Measurements from ENCODE around the gene MAGEF1.

MAGEF1 gene

DNA sequence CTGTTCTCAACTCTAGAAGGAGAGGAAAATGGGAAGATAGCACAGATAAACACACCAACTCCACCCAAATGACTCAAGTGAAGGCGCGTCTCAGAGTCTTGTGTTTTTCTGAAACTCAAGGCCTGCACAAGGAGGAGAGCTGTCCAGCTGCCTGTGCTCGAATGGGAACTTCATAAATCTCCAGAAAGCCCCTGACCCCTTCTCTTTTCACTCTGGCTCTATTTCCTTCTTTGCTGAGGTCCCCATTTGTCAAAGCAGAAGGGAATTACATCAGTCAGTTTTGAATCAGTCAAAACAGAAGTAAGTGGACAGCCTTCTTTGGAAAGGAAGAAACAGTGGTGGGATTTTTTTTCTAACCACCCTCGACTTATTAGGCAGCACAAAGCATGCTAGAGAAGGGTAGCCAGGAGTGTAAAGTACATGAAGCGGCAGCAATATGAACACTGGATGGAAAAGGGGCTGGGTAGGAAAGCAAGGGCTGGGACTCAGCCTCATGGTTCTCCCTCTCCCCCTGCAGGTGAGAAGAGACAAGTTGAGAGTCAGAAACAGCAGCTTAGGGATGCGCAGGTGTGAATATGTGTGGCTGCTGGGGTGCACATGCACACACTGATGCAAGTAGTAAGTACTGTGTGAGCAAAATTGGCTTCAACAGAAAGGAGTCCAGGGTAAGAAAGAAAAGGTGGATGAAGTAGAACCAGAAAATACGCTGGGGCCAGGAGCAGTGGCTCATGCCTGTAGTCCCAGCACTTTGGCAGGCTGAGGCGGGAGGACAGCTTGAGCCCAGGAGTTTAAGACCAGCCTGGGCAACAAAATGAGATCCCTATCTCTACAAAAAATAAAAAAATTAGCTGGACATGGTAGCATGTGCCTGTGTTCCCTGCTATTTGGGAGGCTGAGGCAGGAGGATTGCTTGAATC is 36.6 kb upstream of the MAGEF1 start:
- no peaks in the 10 kb centered on the region for H3K79me2 ChIP-seq (ENCODE audit: insufficient read depth, low read depth)
- no peak overlapping the region for H3K4me3 ChIP-seq (IDR thresholded peaks at IDR 0.05; ENCODE audit: insufficient read depth, low read depth, low read length)
- no peaks in the 10 kb centered on the region for H3K4me1 ChIP-seq (ENCODE audit: low read depth, poor library complexity, severe bottlenecking)
- H3K4me2 ChIP-seq = no peak overlapping the region
- H3K27ac ChIP-seq = no peak overlapping the region
- no peaks in the 10 kb centered on the region for H4K20me1 ChIP-seq (ENCODE audit: insufficient read depth)
- H3K9ac ChIP-seq = no peak overlapping the region
- no peaks in the 10 kb centered on the region; the same call in 1 of the 2 replicates for H3K27me3 ChIP-seq (ENCODE audit: insufficient read depth, low read depth)
- TF ChIP-seq, protein P1, sequence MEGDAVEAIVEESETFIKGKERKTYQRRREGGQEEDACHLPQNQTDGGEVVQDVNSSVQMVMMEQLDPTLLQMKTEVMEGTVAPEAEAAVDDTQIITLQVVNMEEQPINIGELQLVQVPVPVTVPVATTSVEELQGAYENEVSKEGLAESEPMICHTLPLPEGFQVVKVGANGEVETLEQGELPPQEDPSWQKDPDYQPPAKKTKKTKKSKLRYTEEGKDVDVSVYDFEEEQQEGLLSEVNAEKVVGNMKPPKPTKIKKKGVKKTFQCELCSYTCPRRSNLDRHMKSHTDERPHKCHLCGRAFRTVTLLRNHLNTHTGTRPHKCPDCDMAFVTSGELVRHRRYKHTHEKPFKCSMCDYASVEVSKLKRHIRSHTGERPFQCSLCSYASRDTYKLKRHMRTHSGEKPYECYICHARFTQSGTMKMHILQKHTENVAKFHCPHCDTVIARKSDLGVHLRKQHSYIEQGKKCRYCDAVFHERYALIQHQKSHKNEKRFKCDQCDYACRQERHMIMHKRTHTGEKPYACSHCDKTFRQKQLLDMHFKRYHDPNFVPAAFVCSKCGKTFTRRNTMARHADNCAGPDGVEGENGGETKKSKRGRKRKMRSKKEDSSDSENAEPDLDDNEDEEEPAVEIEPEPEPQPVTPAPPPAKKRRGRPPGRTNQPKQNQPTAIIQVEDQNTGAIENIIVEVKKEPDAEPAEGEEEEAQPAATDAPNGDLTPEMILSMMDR (conservative IDR thresholded peaks at IDR 0.05; ENCODE audit: low read depth, low read length) = peak; percentile 23; the same call in 1 of the 2 replicates
- no peak overlapping the region for H2AFZ ChIP-seq (ENCODE audit: low read depth)
- H3K36me3 ChIP-seq (ENCODE audit: insufficient read depth) = no peaks in the 10 kb centered on the region

DNA sequence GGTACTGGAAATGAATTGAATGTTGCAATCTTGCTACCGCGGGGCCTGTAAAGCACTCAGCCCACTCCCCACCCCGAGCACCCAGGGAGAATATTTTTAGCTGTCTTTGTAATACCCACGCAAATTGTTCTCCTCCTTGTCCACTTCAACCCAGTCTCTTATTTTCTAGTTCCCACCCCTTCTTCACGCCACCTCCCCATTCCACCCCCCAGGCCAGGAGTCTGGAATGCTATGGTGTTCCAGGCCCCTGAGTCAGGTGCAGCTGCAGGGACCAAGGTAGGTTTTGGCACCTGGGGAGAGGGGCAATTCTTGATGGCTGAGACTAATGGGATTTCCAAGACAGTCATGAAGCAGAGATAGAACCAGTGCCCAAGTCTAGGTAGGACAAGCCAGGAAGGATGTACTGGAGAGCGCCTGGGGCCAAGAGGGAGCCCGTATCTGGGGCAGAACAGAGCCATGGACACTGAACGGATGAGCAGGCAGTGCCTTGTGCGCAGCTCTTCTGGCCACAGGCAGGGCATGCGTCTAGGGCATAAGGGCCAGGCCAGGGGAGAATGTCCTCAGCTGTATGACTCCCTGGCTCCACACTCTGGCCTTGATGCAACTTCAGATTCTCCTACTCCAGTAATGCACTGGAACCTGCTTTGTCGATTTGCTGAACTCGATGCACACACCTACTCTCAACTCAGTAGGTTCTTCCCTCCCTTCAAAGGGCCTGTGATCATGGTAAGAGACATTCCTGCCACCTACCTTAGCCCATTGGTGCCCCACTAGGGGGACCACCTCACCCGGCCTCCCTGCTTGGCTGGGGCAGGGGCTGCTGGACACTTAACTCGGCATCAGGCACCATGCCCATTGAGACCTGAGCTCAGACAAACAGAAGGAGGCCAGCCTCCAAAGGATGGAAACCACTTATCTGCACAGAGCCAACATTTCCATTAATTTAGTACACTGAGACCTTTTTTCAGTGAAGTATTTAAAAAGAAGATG is 34.6 kb upstream of the MAGEF1 start:
- Histone ChIP-seq H3K4me3 (IDR thresholded peaks at IDR 0.05; ENCODE audit: insufficient read depth, low read depth, low read length) (no peak overlapping the region), H3K4me1 (ENCODE audit: low read depth, poor library complexity, severe bottlenecking) (no peaks in the 10 kb centered on the region), H2AFZ (ENCODE audit: low read depth) (no peak overlapping the region), H4K20me1 (ENCODE audit: insufficient read depth) (no peaks in the 10 kb centered on the region), H3K79me2 (ENCODE audit: insufficient read depth, low read depth) (no peaks in the 10 kb centered on the region), H3K27ac (no peak overlapping the region), H3K27me3 (ENCODE audit: insufficient read depth, low read depth) (no peaks in the 10 kb centered on the region; the same call in 1 of the 2 replicates), H3K36me3 (ENCODE audit: insufficient read depth) (no peaks in the 10 kb centered on the region), H3K9ac (no peak overlapping the region), H3K4me2 (no peak overlapping the region)
- TF ChIP-seq, protein P1 (conservative IDR thresholded peaks at IDR 0.05; ENCODE audit: low read depth, low read length) = no peak

- Histone ChIP-seq H3K27ac (no peak overlapping the region), H3K27me3 (ENCODE audit: insufficient read depth, low read depth) (no peaks in the 10 kb centered on the region; the same call in 1 of the 2 replicates), H3K9ac (no peak overlapping the region), H3K4me3 (IDR thresholded peaks at IDR 0.05; ENCODE audit: insufficient read depth, low read depth, low read length) (no peak overlapping the region), H3K4me2 (no peak overlapping the region), H2AFZ (ENCODE audit: low read depth) (no peak overlapping the region), H3K4me1 (ENCODE audit: low read depth, poor library complexity, severe bottlenecking) (no peaks in the 10 kb centered on the region), H3K79me2 (ENCODE audit: insufficient read depth, low read depth) (no peaks in the 10 kb centered on the region), H3K36me3 (ENCODE audit: insufficient read depth) (no peaks in the 10 kb centered on the region), H4K20me1 (ENCODE audit: insufficient read depth) (no peaks in the 10 kb centered on the region)
- TF ChIP-seq, protein P1 (conservative IDR thresholded peaks at IDR 0.05; ENCODE audit: low read depth, low read length) = no peak
Measured at GRCh38 chr3:184745526-184745925, 33.7 kb upstream of the MAGEF1 start.

GRCh38 chr3:184743248-184743647 is 31.4 kb upstream of the MAGEF1 start:
- Histone ChIP-seq H2AFZ (ENCODE audit: low read depth) (no peak overlapping the region), H4K20me1 (ENCODE audit: insufficient read depth) (no peaks in the 10 kb centered on the region), H3K79me2 (ENCODE audit: insufficient read depth, low read depth) (no peaks in the 10 kb centered on the region), H3K27me3 (ENCODE audit: insufficient read depth, low read depth) (no peaks in the 10 kb centered on the region), H3K36me3 (ENCODE audit: insufficient read depth) (no peaks in the 10 kb centered on the region), H3K4me1 (ENCODE audit: low read depth, poor library complexity, severe bottlenecking) (no peaks in the 10 kb centered on the region), H3K27ac (no peak overlapping the region), H3K4me2 (no peak overlapping the region), H3K4me3 (IDR thresholded peaks at IDR 0.05; ENCODE audit: insufficient read depth, low read depth, low read length) (no peak overlapping the region), H3K9ac (no peak overlapping the region)
- TF ChIP-seq, protein P1 (conservative IDR thresholded peaks at IDR 0.05; ENCODE audit: low read depth, low read length) = no peak
